Subcutaneous adipose tissue (tissue), 4 donors: Measurements from ENCODE around the gene CLASP1. TPM values are rescaled to one million over a fixed set of nuclear protein-coding genes. Genes with fewer than 3 reads are reported as not detected.

ENCODE experiments used
- CTCF ChIP-seq: fragments of 450-650 bp; IDR thresholded peaks from one replicate; pipeline ENCODE4 v1.5.1; 2016; ENCODE audit warnings: low read depth, mild to moderate bottlenecking, control low read depth, antibody characterized with exemption, moderate library complexity
- total RNA-seq, 4 donors: library from RNA; depleted of rRNA; stranded (reverse); fragments of >200 nt; gene quantifications; one replicate each; pipeline ENCODE4 v1.1.0, GENCODE V29; 2016

The CLASP1 gene
- total RNA-seq, 4 donors from 2014 or later: 94.0 to 166 (median 112) TPM

GRCh38 chr2:121536347-121536746 lies 112.9 kb downstream of the CLASP1 start:
- no peak for TF ChIP-seq CTCF

GRCh38 chr2:121534007-121534406 lies 115.3 kb downstream of the CLASP1 start:
- TF ChIP-seq CTCF: no peak

GRCh38 chr2:121532894-121533293 lies 116.4 kb downstream of the CLASP1 start:
- no peak for TF ChIP-seq CTCF

- TF ChIP-seq CTCF: no peak
Observed at GRCh38 chr2:121532347-121532766, 116.9 kb downstream of the CLASP1 start.

GRCh38 chr2:121530212-121530705 lies 119.0 kb downstream of the CLASP1 start:
- TF ChIP-seq CTCF: no peak

GRCh38 chr2:121529439-121530211 lies 119.6 kb downstream of the CLASP1 start:
- TF ChIP-seq CTCF: no peak

GRCh38 chr2:121527009-121527682 lies 122.1 kb downstream of the CLASP1 start:
- TF ChIP-seq CTCF: no peak
